ENCODE measurements around the gene RYR2. TPM values are rescaled to one million over a fixed set of nuclear protein-coding genes. Genes with fewer than 3 reads are reported as not detected.

Gene RYR2
- total RNA-seq, 6 experiments from 2014 or later = 0.05 to 0.17 TPM; not detected in 4

DNA sequence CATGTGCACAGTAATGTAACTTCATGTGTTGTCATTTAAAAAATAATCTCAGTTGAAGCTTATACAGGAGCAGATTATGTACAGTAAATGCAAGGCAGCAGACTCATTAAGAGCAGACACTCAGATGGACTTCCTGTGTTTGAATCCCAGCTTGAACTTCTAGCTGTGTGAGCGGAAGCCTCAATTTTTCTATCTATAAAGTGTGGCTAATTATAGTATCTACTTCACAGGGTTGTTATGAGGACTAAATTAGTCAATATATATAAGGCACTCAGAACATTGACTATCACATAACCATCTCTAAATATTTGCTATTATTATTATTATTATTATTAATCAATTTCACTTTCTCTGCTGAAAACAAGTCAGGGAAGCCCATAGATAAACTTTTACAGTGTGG is 707.1 kb downstream of the RYR2 start:
- peaks cover 4% of the 10 kb centered on the region for H3K27me3 Mint-ChIP-seq (ENCODE audit: insufficient read depth)
- H3K4me3 Mint-ChIP-seq = no peak overlapping the region
- TF ChIP-seq, protein P1, sequence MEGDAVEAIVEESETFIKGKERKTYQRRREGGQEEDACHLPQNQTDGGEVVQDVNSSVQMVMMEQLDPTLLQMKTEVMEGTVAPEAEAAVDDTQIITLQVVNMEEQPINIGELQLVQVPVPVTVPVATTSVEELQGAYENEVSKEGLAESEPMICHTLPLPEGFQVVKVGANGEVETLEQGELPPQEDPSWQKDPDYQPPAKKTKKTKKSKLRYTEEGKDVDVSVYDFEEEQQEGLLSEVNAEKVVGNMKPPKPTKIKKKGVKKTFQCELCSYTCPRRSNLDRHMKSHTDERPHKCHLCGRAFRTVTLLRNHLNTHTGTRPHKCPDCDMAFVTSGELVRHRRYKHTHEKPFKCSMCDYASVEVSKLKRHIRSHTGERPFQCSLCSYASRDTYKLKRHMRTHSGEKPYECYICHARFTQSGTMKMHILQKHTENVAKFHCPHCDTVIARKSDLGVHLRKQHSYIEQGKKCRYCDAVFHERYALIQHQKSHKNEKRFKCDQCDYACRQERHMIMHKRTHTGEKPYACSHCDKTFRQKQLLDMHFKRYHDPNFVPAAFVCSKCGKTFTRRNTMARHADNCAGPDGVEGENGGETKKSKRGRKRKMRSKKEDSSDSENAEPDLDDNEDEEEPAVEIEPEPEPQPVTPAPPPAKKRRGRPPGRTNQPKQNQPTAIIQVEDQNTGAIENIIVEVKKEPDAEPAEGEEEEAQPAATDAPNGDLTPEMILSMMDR (IDR thresholded peaks at IDR 0.05) = no peak
- DNase-seq = no peak
- no peaks in the 10 kb centered on the region for H3K36me3 Mint-ChIP-seq (ENCODE audit: low read depth)
- H3K27ac Mint-ChIP-seq = no peak overlapping the region
- peaks cover 13% of the 10 kb centered on the region for H3K9me3 Mint-ChIP-seq
- H3K4me1 Mint-ChIP-seq (ENCODE audit: low read depth) = no peaks in the 10 kb centered on the region

DNA sequence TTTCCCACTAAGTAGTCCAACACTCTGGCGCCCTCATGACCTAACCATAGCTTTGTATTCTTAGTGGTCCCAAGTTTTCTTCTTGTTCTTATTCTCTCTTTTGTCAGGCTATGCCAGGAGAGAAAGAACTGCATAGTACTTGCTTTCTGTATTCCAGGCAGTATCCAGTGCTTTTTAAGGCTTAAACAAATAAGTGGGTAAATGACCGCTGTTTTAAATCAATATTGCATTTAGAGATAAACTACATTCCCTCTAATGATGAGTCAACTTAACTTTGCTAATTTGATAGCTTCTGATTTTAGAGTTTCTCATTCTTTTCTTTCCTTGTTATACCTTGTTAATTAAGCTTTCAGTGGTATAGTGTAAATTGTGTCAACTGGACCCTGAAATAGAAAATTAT is 709.1 kb downstream of the RYR2 start:
- TF ChIP-seq, protein P1 (IDR thresholded peaks at IDR 0.05) = no peak
- peaks cover 3% of the 10 kb centered on the region for H3K27me3 Mint-ChIP-seq (ENCODE audit: insufficient read depth)
- H3K4me3 Mint-ChIP-seq = no peak overlapping the region
- no peaks in the 10 kb centered on the region for H3K36me3 Mint-ChIP-seq (ENCODE audit: low read depth)
- no peaks in the 10 kb centered on the region for H3K4me1 Mint-ChIP-seq (ENCODE audit: low read depth)
- peaks cover 11% of the 10 kb centered on the region; the same call in 1 of the 2 replicates for H3K9me3 Mint-ChIP-seq
- DNase-seq = no peak
- no peak overlapping the region for H3K27ac Mint-ChIP-seq

DNA sequence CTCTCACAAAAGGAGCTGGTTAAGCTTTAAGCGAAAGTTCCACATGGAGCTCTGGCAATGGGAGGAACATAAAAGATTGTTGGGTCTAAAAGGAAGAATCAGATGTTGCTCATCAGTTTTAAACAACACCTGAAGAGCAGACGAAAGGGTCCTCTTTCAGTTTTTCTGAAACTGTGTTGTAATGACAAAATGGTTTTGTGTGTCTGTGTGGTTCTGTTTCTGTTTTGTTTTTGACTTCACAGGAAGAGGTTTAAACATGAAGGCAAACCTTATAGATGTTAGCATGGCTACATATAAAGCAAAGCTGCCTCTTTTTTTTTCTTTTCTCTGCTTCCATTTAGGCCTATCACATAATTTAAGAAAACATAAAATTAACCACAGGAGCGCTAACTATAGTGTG is 712.6 kb downstream of the RYR2 start:
- no peaks in the 10 kb centered on the region for H3K4me1 Mint-ChIP-seq (ENCODE audit: low read depth)
- peaks cover 3% of the 10 kb centered on the region for H3K27me3 Mint-ChIP-seq (ENCODE audit: insufficient read depth)
- H3K27ac Mint-ChIP-seq = no peak overlapping the region
- TF ChIP-seq, protein P1 (IDR thresholded peaks at IDR 0.05) = no peak
- DNase-seq = no peak
- no peaks in the 10 kb centered on the region for H3K36me3 Mint-ChIP-seq (ENCODE audit: low read depth)
- no peak overlapping the region for H3K4me3 Mint-ChIP-seq
- H3K9me3 Mint-ChIP-seq = peaks cover 3% of the 10 kb centered on the region; the same call in 1 of the 2 replicates

DNA sequence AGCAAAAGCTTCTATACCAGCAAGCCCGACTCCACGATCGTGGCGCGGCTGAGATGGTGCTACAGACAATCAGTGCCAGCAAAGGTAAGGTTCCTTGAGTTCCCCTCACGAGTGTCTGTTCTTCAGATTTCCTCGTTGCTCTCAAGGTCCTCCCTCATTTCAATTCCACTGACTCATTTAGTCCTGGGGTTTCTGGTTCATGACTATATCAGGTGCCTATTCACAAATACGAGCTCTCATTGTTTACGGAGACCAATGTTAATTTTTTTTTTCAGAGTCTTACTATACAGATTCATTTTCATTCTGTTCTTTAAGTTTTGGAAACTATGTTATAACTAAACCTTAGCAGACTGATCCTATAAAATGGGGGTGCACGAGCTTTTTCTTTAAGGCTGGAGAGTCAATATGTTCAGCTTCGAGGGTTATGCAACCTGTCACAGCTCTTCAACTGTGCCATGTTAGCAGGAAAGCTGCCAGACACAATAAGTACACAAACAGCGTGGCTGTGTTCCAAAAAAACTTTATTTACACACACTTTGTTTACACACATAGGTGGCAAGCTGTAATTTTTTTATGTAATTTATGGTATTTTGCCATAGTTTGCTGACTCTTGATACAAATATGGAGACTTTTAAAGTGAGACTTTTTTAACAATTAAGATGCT is 714.5 kb downstream of the RYR2 start:
- TF ChIP-seq, protein P1 (IDR thresholded peaks at IDR 0.05) = no peak
- H3K4me1 Mint-ChIP-seq (ENCODE audit: low read depth) = no peaks in the 10 kb centered on the region
- peaks cover 3% of the 10 kb centered on the region for H3K27me3 Mint-ChIP-seq (ENCODE audit: insufficient read depth)

GRCh38 chr1:237759377-237759776 is 717.4 kb downstream of the RYR2 start:
- Mint-ChIP-seq H3K27me3 (ENCODE audit: insufficient read depth) (no peaks in the 10 kb centered on the region; the same call in 1 of the 2 replicates), H3K4me3 (no peak overlapping the region), H3K4me1 (ENCODE audit: low read depth) (no peaks in the 10 kb centered on the region), H3K9me3 (peaks cover 4% of the 10 kb centered on the region; the same call in 1 of the 2 replicates), H3K36me3 (ENCODE audit: low read depth) (no peaks in the 10 kb centered on the region), H3K27ac (no peak overlapping the region)
- DNase-seq = peak; percentile 1
- TF ChIP-seq, protein P1 (IDR thresholded peaks at IDR 0.05) = no peak

More for the DNA sequence above, 714.5 kb downstream of the RYR2 start:
- no peak for DNase-seq
- Mint-ChIP-seq H3K27ac (no peak overlapping the region), H3K36me3 (ENCODE audit: low read depth) (no peaks in the 10 kb centered on the region), H3K4me3 (no peak overlapping the region), H3K9me3 (peaks cover 3% of the 10 kb centered on the region; the same call in 1 of the 2 replicates)
